ENCODE measurements around the gene C2CD3.

C2CD3 gene

DNA sequence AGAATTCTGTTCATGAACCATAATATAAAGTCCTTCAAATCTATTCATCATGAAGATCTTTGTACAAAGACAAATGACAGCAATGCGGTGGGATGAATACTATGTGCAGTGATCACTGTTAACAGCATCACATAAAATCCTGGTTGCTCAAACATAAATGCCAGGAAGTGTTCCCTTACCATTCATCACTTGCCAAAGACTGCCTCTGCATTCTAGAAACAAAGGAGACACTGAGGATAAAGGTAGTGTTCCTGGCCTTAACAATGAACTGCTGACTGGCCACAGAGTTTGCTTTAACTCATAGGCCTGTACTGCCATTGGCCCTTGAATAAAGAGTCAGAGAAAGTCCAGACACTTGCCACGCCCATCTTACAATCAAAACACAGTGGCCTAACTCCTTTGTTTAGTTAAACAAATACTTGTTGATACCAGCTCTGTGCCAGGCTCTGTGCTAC, 29.5 kb downstream of the C2CD3 start:
- TF ChIP-seq, protein P1, sequence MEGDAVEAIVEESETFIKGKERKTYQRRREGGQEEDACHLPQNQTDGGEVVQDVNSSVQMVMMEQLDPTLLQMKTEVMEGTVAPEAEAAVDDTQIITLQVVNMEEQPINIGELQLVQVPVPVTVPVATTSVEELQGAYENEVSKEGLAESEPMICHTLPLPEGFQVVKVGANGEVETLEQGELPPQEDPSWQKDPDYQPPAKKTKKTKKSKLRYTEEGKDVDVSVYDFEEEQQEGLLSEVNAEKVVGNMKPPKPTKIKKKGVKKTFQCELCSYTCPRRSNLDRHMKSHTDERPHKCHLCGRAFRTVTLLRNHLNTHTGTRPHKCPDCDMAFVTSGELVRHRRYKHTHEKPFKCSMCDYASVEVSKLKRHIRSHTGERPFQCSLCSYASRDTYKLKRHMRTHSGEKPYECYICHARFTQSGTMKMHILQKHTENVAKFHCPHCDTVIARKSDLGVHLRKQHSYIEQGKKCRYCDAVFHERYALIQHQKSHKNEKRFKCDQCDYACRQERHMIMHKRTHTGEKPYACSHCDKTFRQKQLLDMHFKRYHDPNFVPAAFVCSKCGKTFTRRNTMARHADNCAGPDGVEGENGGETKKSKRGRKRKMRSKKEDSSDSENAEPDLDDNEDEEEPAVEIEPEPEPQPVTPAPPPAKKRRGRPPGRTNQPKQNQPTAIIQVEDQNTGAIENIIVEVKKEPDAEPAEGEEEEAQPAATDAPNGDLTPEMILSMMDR (IDR thresholded peaks at IDR 0.05) = no peak

DNA sequence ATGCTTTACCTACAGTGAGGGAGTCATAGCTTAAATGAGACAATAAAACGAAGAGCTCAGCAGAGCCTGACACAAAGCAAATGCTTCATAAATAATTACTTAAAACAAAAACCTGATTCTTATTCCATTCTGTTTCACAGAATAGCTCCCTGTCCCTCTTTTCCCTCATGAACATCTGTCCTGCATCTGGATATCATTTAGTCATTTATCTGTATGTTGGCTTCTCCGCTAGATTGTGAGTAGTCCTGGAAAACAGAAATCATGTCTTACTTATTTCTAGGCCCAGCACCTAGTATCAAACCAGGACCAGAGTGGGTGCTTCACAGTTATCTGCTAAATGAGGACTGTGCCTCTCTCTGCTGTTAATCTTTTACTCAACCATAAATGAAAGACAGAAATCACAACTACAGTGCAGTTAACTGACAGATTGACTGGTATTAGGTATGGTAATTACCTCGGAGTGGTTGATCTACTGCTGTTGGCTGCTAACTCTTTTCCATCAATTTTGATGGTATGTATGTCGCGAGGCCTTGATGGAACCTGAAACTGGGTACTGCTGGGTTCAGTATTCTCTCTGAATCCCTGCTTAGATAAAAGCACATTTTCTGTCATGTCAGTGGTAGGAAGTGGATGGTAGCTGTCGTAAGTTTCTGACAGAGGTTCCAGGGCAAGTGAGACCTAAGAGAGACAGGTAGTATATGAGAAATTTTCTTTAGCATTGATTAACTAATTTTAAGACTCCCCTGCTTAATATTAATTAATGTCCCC, 31.5 kb downstream of the C2CD3 start:
- TF ChIP-seq, protein P1 (IDR thresholded peaks at IDR 0.05) = no peak

DNA sequence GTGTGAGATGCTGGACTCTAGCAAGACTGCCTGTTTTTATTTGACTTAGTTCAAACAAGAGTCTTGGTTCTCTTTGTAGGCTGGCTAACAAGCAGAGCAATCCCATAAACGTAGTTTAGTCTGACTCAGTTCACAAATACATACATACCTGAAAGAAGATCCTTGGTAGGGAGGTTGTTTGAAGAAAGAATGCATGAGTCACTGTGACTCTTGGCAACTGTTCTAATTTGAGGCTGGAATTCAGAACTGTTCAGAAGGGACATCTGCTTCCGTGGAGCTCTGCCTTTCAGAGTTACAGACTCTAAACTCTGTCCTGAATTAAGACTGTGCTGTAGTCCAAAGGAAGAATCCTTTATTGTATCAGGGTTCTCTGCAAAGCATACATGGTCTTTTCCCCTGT, 32.2 kb downstream of the C2CD3 start:
- TF ChIP-seq, protein P1 (IDR thresholded peaks at IDR 0.05) = no peak

- TF ChIP-seq, protein P1 (IDR thresholded peaks at IDR 0.05) = no peak
These were observed 32.8 kb downstream of the C2CD3 start for GRCh38 chr11:74138021-74138420.

GRCh38 chr11:74135127-74135840, 35.5 kb downstream of the C2CD3 start:
- TF ChIP-seq, protein P1 (IDR thresholded peaks at IDR 0.05) = no peak

GRCh38 chr11:74134661-74135060, 36.1 kb downstream of the C2CD3 start:
- TF ChIP-seq, protein P1 (IDR thresholded peaks at IDR 0.05) = no peak

DNA sequence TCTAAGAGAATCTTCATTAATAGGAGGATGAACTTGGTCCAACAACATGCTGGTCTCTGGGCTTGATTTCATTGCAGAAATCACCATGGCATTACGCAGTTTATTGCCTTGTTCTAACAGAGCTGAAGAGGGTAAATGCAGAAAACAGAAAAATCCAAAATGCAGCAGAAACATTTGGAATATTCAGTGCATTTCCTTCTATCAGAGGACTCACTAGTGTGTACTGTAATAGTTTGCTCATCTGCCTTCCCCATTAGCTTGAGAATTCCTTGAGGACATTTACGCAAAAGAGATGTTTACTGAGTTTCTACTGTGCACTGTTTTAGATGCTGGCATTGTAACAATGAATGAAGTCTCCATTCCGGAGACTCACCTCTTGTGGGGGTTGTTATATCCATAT, 37.4 kb downstream of the C2CD3 start:
- TF ChIP-seq, protein P1 (IDR thresholded peaks at IDR 0.05) = no peak

Data from LNCAP (cell line).